Epithelial cell of esophagus (primary cell): ENCODE results near the gene MIAT.

ENCODE experiments used
- DNase-seq: peaks from one replicate; pipeline ENCODE4 v3.0.0; 2010; ENCODE audit warnings: low read depth
- H3K4me3 ChIP-seq: 2 replicates; pipeline ENCODE4 v1.5.1; 2011; ENCODE audit warnings: mild to moderate bottlenecking, low read length, control low read depth
- TF ChIP-seq, protein P1 (sequence below): IDR thresholded peaks from 2 replicates; pipeline ENCODE4 v1.5.1; 2011; ENCODE audit warnings: low read depth, mild to moderate bottlenecking, low read length, control low read depth, inconsistent platforms; ENCODE audit not compliant: insufficient read depth; ENCODE audit errors: missing control alignments

The MIAT gene

GRCh38 chr22:26667140-26667539 is 9.8 kb downstream of the MIAT start:
- TF ChIP-seq, protein P1, sequence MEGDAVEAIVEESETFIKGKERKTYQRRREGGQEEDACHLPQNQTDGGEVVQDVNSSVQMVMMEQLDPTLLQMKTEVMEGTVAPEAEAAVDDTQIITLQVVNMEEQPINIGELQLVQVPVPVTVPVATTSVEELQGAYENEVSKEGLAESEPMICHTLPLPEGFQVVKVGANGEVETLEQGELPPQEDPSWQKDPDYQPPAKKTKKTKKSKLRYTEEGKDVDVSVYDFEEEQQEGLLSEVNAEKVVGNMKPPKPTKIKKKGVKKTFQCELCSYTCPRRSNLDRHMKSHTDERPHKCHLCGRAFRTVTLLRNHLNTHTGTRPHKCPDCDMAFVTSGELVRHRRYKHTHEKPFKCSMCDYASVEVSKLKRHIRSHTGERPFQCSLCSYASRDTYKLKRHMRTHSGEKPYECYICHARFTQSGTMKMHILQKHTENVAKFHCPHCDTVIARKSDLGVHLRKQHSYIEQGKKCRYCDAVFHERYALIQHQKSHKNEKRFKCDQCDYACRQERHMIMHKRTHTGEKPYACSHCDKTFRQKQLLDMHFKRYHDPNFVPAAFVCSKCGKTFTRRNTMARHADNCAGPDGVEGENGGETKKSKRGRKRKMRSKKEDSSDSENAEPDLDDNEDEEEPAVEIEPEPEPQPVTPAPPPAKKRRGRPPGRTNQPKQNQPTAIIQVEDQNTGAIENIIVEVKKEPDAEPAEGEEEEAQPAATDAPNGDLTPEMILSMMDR: no peak
- no peak overlapping the region for H3K4me3 ChIP-seq
- peak; percentile 53 for DNase-seq

- TF ChIP-seq, protein P1: peak; percentile 60
- peak; percentile 51 for DNase-seq
- H3K4me3 ChIP-seq: no peak overlapping the region
Measured at GRCh38 chr22:26669060-26669481, 11.7 kb downstream of the MIAT start.

GRCh38 chr22:26670459-26670858 is 13.1 kb downstream of the MIAT start:
- DNase-seq: no peak
- no peak overlapping the region for H3K4me3 ChIP-seq
- TF ChIP-seq, protein P1: no peak

DNA sequence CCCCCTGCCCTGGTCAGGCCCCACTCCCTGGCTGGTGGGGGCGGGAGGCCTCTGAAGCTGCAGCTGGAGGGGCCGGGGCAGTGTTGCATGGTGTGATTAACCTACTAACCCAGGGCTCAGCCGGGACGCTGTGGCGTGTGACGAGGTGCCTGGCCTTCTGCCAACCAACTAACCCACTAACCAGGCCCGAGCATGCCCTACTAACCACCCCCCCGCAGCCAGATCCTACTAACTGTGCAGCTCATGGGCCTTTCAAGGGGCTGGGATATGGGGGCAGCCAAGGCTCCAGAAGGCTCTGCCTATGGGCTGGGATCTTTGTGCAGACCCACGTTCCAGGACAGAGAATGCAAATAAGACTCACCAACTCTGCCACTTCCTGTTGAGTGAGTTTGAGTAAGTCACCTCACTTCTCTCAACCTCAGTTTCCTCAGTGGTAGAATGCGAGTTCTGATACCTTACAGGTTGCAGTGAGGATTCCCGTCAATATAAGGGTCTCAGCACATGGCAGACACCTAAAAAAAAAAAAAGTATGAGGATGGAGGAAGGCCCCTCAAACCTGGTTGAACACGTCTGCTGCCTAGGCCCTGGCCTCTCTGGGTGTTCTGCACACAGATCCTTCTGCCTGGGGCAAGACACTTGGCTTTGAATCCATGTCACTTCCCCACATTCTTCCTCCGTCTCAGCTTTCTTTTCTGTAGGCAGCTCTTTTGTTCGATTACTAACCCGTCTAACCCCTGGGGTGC is 14.1 kb downstream of the MIAT start:
- TF ChIP-seq, protein P1: no peak
- DNase-seq: peak; percentile 89
- no peak overlapping the region for H3K4me3 ChIP-seq

GRCh38 chr22:26672060-26672471 is 14.7 kb downstream of the MIAT start:
- TF ChIP-seq, protein P1: no peak
- peak overlapping the region; percentile 82 for H3K4me3 ChIP-seq
- DNase-seq: no peak

- H3K4me3 ChIP-seq: peak overlapping the region; percentile 82
- DNase-seq: peak; percentile 89
- TF ChIP-seq, protein P1: peak; percentile 55
Measured at GRCh38 chr22:26672590-26673468, 15.4 kb downstream of the MIAT start.
